Smooth muscle cell (in vitro differentiated cells): Measurements from ENCODE around the gene REC8. TPM values are rescaled to one million over a fixed set of nuclear protein-coding genes. Genes with fewer than 3 reads are reported as not detected.

Experiments
- DNase-seq: peaks from one replicate; lab custom pipeline; 2025; ENCODE audit not compliant: unreplicated experiment; lab: John Stamatoyannopoulos, UW
- H2AFZ ChIP-seq: fragments of 200-600 bp; sonication (generic); 2 replicates; pipeline ENCODE4 v1.6.0; 2016; ENCODE audit warnings: antibody characterized with exemption, low read depth, mild to moderate bottlenecking
- H3F3A ChIP-seq: fragments of 200-600 bp; sonication (generic); 2 replicates; pipeline ENCODE4 v1.6.0; 2017; ENCODE audit warnings: antibody characterized with exemption, low read depth
- H3K27ac ChIP-seq: fragments of 200-600 bp; sonication (generic); 2 replicates; pipeline ENCODE4 v1.5.1; 2016; ENCODE audit warnings: low read depth, mild to moderate bottlenecking
- H3K27me3 ChIP-seq: fragments of 200-600 bp; sonication (generic); 2 replicates; pipeline ENCODE4 v1.6.1; 2016; ENCODE audit warnings: low read depth, mild to moderate bottlenecking
- H3K36me3 ChIP-seq: fragments of 200-600 bp; sonication (generic); 2 replicates; pipeline ENCODE4 v1.5.1; 2016; ENCODE audit warnings: low read depth
- H3K4me1 ChIP-seq: fragments of 200-600 bp; sonication (generic); 2 replicates; pipeline ENCODE4 v1.5.1; 2016; ENCODE audit warnings: low read depth
- H3K4me2 ChIP-seq: fragments of 200-600 bp; sonication (generic); 2 replicates; pipeline ENCODE4 v1.6.0; 2016; ENCODE audit warnings: mild to moderate bottlenecking
- H3K4me3 ChIP-seq: fragments of 200-600 bp; sonication (generic); 2 replicates; pipeline ENCODE4 v1.5.1; 2016; ENCODE audit warnings: mild to moderate bottlenecking
- H3K79me2 ChIP-seq: fragments of 200-600 bp; sonication (generic); 2 replicates; pipeline ENCODE4 v1.6.0; 2016; ENCODE audit warnings: low read depth, mild to moderate bottlenecking
- H3K9ac ChIP-seq: fragments of 200-600 bp; sonication (generic); 2 replicates; pipeline ENCODE4 v1.6.0; 2016; ENCODE audit warnings: low read depth
- H3K9me3 ChIP-seq: fragments of 200-600 bp; sonication (generic); replicated peaks from 2 replicates; pipeline ENCODE4 v1.5.1; 2016; ENCODE audit warnings: low read depth
- H4K20me1 ChIP-seq: fragments of 200-600 bp; sonication (generic); 2 replicates; pipeline ENCODE4 v1.6.0; 2016; ENCODE audit warnings: low read depth
- CTCF ChIP-seq: fragments of 200-600 bp; sonication (generic); IDR thresholded peaks from 2 replicates; pipeline ENCODE4 v1.5.1; 2017; ENCODE audit warnings: borderline replicate concordance, mild to moderate bottlenecking, antibody characterized with exemption; ENCODE audit not compliant: insufficient read depth, poor library complexity, severe bottlenecking
- WGBS: methylation state at CpG from one replicate; pipeline ENCODE4 v1.1.7; 2016; ENCODE audit warnings: low lambda C conversion rate; 5-methylcytosine and 5-hydroxymethylcytosine counted together
- polyA plus RNA-seq: library from polyadenylated mRNA; unstranded; fragments of >200 nt; fragmentation: Nextera tagmentation; extraction: Ambion mirVana; gene quantifications from 2 replicates; pipeline ENCODE4 v1.2.1, GENCODE V29; 2016
- total RNA-seq: library from RNA; depleted of rRNA; stranded (reverse); fragments of >200 nt; gene quantifications from 2 replicates; pipeline ENCODE4 v1.2.3, GENCODE V29; 2014

REC8 gene
- total and polyA plus RNA-seq, 2 experiments from 2014 or later: 9.3 to 16.8 TPM

- peak overlapping the region; percentile 99 for H3K9ac ChIP-seq
- H3K4me3 ChIP-seq: peak overlapping the region; percentile 86
- no peaks in the 10 kb centered on the region for H3K36me3 ChIP-seq
- peaks cover 38% of the 10 kb centered on the region for H3K79me2 ChIP-seq
- H4K20me1 ChIP-seq: no peaks in the 10 kb centered on the region
- H3K9me3 ChIP-seq: no peaks in the 10 kb centered on the region
- H3F3A ChIP-seq: peaks cover 5% of the 10 kb centered on the region
- H3K27ac ChIP-seq: peak overlapping the region; percentile 95
- H3K27me3 ChIP-seq: no peaks in the 10 kb centered on the region
- DNase-seq: no peak
- TF ChIP-seq CTCF: no peak
- peak overlapping the region; percentile 87 for H3K4me2 ChIP-seq
- no peak overlapping the region for H2AFZ ChIP-seq
- WGBS: 93% methylated on average over 7 of the region's 7 CpGs
- peaks cover 10% of the 10 kb centered on the region for H3K4me1 ChIP-seq
Measured at GRCh38 chr14:24194186-24194872, 22.4 kb downstream of the REC8 start.

- H2AFZ ChIP-seq: no peak overlapping the region
- WGBS: 68% methylated on average over 8 of the region's 8 CpGs
- no peaks in the 10 kb centered on the region for H3K27me3 ChIP-seq
Measured at GRCh38 chr14:24194873-24195185, 22.9 kb downstream of the REC8 start.

DNA sequence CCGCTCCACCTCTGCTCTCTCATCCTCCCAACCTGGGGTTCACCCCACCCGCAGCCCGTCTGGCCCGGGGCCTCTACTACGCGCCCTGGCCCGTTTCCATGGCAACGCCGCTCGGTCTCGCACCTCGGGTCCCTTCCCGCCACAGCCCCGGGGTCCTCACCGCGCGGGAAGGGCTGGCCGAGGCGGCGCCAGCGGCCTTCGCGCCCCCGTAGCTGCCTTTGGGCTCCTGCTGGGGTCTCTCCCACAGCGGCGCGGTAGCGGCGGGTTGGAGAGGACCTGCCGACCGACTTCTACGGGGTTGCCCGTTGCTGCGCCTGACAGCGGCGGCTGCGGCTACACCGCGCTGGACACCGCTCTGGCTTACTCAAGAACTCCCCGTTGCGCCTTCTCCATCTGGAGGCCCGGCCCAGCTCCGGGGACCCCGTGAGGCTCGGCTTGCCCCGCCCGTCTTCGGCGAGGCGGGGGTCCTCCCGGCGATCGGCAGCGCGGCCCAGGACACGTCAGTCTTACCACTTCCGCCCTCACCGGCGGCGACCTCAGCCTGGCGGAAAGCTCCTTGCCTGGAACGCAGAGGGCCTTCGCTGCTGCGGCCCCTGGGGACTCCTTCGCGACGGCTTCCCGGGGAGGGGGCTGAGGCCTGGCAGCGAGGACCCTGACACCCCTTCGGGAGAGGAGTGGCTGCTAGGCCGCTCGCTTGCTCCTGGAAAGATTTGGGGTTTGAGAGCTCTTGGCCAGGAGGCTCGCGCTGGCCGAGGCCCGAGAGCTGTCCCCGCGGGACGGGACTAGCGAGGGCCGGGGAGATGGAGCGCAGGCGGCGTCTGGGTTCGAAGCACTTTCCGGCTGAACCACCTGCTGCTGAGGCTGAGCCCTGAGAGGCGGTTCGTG lies 23.5 kb downstream of the REC8 start, which contains the start of gene TM9SF1:
TM9SF1 (minus strand) TSS at position 256 of the 885 bp plus-strand sequence. CDS start 422 bp downstream, outside the sequence.
- Histone ChIP-seq H3K4me3 (peak within 1 kb of the TSS; percentile 86), H3K9ac (peak within 1 kb of the TSS; percentile 99), H3K79me2 (peaks cover 38% of the 10 kb centered on the region), H3K4me2 (peak within 1 kb of the TSS; percentile 87), H3K27ac (peak within 1 kb of the TSS; percentile 95), H3K9me3 (no peaks in the 10 kb centered on the region), H4K20me1 (no peaks in the 10 kb centered on the region), H3K4me1 (peaks cover 10% of the 10 kb centered on the region), H2AFZ (peak within 1 kb of the TSS; percentile 73), H3K36me3 (no peaks in the 10 kb centered on the region), H3F3A (no peaks in the 10 kb centered on the region), H3K27me3 (no peaks in the 10 kb centered on the region)
- peak; percentile 51 for DNase-seq
- TF ChIP-seq CTCF: no peak
- WGBS: under 1% methylated on average over 83 of the region's 89 CpGs

More at GRCh38 chr14:24194873-24195185, 22.9 kb downstream of the REC8 start:
- Histone ChIP-seq H3K9me3 (no peaks in the 10 kb centered on the region), H3K27ac (peak overlapping the region; percentile 95), H3K79me2 (peaks cover 38% of the 10 kb centered on the region), H3K4me2 (peak overlapping the region; percentile 87), H3K4me3 (peak overlapping the region; percentile 86), H4K20me1 (no peaks in the 10 kb centered on the region), H3F3A (peaks cover 2% of the 10 kb centered on the region), H3K4me1 (peaks cover 10% of the 10 kb centered on the region), H3K9ac (peak overlapping the region; percentile 99), H3K36me3 (no peaks in the 10 kb centered on the region)
- no peak for TF ChIP-seq CTCF
- DNase-seq: no peak
